Measurements from ENCODE around the gene SLC27A4. TPM values are rescaled to one million over a fixed set of nuclear protein-coding genes. Genes with fewer than 3 reads are reported as not detected.

The SLC27A4 gene
- total RNA-seq, 1 donor from 2014 or later: 14.4 TPM

DNA sequence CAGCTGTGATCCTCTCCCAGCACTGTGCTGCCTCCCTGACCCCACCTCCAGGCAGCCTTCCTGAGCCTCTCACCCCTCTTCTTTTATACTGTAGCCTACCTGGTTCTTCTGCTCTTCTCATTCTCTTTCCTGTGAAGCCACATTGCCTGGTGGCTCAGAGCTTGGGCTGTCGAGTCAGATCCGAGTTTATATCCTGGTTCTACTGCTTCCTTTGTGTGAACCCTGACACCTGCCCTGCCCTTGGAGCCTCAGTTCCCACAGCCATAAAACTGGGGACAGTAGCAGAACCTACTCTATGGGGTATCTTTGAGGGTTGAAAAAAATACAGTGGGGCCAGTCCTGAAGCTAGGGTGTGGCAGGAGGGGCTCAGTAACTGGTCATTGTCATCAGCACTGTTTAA is 8.8 kb downstream of the SLC27A4 start:
- H3K4me3 Mint-ChIP-seq: no peak overlapping the region
- no peaks in the 10 kb centered on the region for H3K4me1 Mint-ChIP-seq
- TF ChIP-seq, protein P1, sequence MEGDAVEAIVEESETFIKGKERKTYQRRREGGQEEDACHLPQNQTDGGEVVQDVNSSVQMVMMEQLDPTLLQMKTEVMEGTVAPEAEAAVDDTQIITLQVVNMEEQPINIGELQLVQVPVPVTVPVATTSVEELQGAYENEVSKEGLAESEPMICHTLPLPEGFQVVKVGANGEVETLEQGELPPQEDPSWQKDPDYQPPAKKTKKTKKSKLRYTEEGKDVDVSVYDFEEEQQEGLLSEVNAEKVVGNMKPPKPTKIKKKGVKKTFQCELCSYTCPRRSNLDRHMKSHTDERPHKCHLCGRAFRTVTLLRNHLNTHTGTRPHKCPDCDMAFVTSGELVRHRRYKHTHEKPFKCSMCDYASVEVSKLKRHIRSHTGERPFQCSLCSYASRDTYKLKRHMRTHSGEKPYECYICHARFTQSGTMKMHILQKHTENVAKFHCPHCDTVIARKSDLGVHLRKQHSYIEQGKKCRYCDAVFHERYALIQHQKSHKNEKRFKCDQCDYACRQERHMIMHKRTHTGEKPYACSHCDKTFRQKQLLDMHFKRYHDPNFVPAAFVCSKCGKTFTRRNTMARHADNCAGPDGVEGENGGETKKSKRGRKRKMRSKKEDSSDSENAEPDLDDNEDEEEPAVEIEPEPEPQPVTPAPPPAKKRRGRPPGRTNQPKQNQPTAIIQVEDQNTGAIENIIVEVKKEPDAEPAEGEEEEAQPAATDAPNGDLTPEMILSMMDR (IDR thresholded peaks at IDR 0.05): no peak
- ChIA-PET CTCF (no interaction called here), POLR2A (no interaction called here)
- peaks cover 53% of the 10 kb centered on the region for H3K36me3 Mint-ChIP-seq (ENCODE audit: low read depth)
- H3K27me3 Mint-ChIP-seq: no peaks in the 10 kb centered on the region
- H3K9me3 Mint-ChIP-seq: no peaks in the 10 kb centered on the region
- DNase-seq: no peak
- ATAC-seq (ENCODE audit: low read depth): no peak
- H3K27ac Mint-ChIP-seq: no peak overlapping the region
- intact Hi-C loops (cut with micrococcal nuclease): no loop called here

DNA sequence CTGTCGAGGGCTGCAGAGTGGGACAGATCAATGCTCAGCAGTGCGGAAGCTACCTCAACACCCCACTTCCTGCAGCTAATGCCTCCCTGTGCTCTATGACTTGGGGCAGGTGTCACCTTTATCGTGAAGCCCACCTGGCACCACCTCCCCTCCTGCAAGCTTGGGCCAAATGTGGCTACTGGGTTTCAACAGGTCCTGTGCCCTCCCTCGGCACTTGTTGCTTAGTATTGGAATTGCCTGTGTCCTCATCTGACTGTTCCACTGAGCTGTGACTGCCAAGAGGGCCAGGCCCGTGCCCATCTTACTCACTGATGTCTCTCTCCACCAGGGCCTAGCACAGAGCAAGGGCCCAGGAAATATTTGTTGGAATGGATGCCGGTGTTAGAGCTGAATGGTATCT is 9.4 kb downstream of the SLC27A4 start:
- no peak overlapping the region for H3K4me3 Mint-ChIP-seq
- no peaks in the 10 kb centered on the region for H3K4me1 Mint-ChIP-seq
- H3K36me3 Mint-ChIP-seq (ENCODE audit: low read depth): peaks cover 52% of the 10 kb centered on the region
- no peaks in the 10 kb centered on the region for H3K27me3 Mint-ChIP-seq
- POLR2A ChIA-PET: no interaction called here
- DNase-seq (no peak), ATAC-seq (ENCODE audit: low read depth) (no peak)
- intact Hi-C loops (cut with micrococcal nuclease): no loop called here
- no peaks in the 10 kb centered on the region for H3K9me3 Mint-ChIP-seq
- CTCF ChIA-PET: no interaction called here
- H3K27ac Mint-ChIP-seq: no peak overlapping the region
- TF ChIP-seq, protein P1 (IDR thresholded peaks at IDR 0.05): no peak

DNA sequence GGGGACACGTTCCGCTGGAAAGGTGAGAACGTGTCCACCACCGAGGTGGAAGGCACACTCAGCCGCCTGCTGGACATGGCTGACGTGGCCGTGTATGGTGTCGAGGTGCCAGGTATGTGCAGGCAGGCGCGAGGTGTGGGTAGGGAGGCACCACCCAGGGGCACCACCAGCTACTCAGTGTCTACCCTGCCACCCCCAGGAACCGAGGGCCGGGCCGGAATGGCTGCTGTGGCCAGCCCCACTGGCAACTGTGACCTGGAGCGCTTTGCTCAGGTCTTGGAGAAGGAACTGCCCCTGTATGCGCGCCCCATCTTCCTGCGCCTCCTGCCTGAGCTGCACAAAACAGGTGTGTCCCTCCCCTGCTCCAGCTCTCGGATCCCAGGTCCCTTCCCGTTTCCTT is 15.1 kb downstream of the SLC27A4 start:
- H3K36me3 Mint-ChIP-seq (ENCODE audit: low read depth): peaks cover 22% of the 10 kb centered on the region
- no peaks in the 10 kb centered on the region for H3K9me3 Mint-ChIP-seq
- DNase-seq (no peak), ATAC-seq (ENCODE audit: low read depth) (no peak)
- TF ChIP-seq, protein P1 (IDR thresholded peaks at IDR 0.05): no peak
- H3K4me3 Mint-ChIP-seq: no peak overlapping the region
- intact Hi-C loops (cut with micrococcal nuclease): no loop called here
- ChIA-PET CTCF (no interaction called here), POLR2A (no interaction called here)
- H3K27me3 Mint-ChIP-seq: no peaks in the 10 kb centered on the region
- no peak overlapping the region for H3K27ac Mint-ChIP-seq
- H3K4me1 Mint-ChIP-seq: no peaks in the 10 kb centered on the region

DNA sequence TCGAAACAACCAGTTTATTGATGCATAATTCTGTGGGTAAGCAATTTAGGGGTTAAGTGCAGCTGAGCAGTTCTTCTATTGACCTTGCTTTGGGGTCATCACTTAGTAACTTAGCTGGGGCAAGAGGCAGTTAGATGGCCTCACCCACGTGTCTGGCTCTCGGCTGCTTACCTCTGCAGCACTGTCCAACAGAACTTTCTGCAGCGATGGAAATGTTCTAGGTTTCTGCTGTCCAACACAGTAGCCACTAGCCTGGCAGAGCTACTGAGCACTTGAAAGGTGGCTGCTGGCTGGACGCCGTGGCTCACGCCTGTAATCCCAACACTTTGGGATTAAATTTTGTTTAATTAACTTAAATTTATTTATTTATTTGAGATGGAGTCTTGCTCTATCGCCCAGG is 17.8 kb downstream of the SLC27A4 start:
- ATAC-seq (ENCODE audit: low read depth): no peak
- intact Hi-C loops (cut with micrococcal nuclease): no loop called here
- Mint-ChIP-seq H3K9me3 (no peaks in the 10 kb centered on the region), H3K27ac (no peak overlapping the region), H3K36me3 (ENCODE audit: low read depth) (peaks cover 11% of the 10 kb centered on the region), H3K4me1 (peaks cover 9% of the 10 kb centered on the region), H3K4me3 (no peak overlapping the region), H3K27me3 (no peaks in the 10 kb centered on the region)
- TF ChIP-seq, protein P1 (IDR thresholded peaks at IDR 0.05): no peak
- CTCF ChIA-PET: no interaction called here
- POLR2A ChIA-PET: no interaction called here
- DNase-seq: no peak

DNA sequence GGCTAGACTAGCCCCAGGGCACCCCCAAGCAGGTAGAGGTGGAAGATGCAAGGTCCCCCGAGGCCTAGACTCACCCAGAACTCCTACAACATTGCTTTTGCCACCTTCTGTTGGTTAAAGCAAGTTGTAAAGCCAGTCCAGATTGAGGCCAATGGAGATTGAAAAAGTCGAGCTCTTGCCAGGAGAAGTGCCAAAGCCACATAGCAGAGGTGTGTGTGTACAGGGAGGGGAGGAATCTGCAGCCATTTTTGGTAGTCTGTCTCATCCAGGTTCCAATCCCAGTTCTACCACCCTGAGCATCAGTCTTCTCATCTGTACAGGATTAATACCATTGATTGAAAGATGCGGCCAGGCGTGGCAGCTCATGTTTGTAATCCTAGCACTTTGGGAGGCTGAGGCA is 18.5 kb downstream of the SLC27A4 start:
- H3K4me1 Mint-ChIP-seq: peaks cover 9% of the 10 kb centered on the region
- peaks cover 7% of the 10 kb centered on the region for H3K36me3 Mint-ChIP-seq (ENCODE audit: low read depth)
- ChIA-PET POLR2A (no interaction called here), CTCF (no interaction called here)
- no peaks in the 10 kb centered on the region for H3K9me3 Mint-ChIP-seq
- H3K27ac Mint-ChIP-seq: no peak overlapping the region
- intact Hi-C loops (cut with micrococcal nuclease): no loop called here
- no peak overlapping the region for H3K4me3 Mint-ChIP-seq
- ATAC-seq (ENCODE audit: low read depth) (no peak), DNase-seq (no peak)
- TF ChIP-seq, protein P1 (IDR thresholded peaks at IDR 0.05): no peak
- H3K27me3 Mint-ChIP-seq: no peaks in the 10 kb centered on the region
